Measurements from ENCODE around the gene PPDPF. TPM values are rescaled to one million over a fixed set of nuclear protein-coding genes. Genes with fewer than 3 reads are reported as not detected.

PPDPF gene
- total RNA-seq, 4 donors from 2014 or later, result 142 to 613 (median 338) TPM

DNA sequence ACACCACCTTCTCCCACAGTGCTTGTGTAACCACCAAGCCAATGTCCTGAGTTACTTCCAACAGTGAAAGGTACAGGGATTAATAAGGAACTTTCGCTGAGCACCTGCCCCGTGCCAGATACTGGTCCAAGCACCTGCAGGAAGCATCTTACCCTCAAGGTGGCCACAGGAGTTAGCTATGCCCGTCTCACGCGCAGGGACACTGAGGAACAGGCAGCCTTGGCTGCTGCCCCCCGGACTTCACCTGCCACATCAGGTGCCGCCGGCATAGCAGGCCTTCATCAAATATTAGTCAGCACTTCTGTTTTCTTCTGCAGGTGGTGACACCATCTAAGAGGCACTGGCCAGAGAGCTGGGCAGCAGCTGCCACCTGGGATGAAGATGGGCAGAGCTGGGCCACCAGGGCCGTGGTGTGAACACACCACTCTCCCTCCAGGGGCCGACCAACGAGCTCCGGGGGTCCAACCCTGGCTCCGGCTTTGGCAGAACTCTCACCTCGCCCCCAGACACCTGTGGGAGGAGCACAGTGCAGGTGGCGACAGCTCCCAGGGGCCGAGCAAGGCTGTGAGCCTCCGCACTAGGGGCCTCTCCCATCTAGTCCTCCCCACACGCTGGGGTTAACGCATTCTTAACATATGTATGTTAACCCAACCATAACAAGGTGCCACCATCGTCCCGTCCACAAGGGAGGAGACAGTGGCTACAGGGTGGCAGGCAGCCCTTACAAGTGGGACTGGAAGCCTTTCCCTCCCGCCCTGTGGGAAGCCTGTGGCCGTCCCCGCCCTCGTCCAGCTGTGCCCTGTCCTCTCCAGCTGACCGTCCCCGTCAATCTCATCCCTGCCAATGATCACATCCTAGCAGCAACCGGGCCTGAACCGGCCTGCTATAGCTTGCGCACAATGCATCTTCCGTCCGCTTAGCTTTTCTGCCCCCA, 2.9 kb upstream of the PPDPF start:
- no peak overlapping the region for H3K27ac ChIP-seq
- peaks cover 0 to 13% (median 0%) of the 10 kb centered on the region in 4 donors for H3K27me3 ChIP-seq
- peaks cover 0 to 30% (median 0%) of the 10 kb centered on the region in 3 donors for H3K36me3 ChIP-seq
- peaks cover 18 to 38% (median 25%) of the 10 kb centered on the region in 3 donors for H3K4me1 ChIP-seq
- intact Hi-C loops (cut with DNase I), result no loop called here
- TF ChIP-seq, protein P1, sequence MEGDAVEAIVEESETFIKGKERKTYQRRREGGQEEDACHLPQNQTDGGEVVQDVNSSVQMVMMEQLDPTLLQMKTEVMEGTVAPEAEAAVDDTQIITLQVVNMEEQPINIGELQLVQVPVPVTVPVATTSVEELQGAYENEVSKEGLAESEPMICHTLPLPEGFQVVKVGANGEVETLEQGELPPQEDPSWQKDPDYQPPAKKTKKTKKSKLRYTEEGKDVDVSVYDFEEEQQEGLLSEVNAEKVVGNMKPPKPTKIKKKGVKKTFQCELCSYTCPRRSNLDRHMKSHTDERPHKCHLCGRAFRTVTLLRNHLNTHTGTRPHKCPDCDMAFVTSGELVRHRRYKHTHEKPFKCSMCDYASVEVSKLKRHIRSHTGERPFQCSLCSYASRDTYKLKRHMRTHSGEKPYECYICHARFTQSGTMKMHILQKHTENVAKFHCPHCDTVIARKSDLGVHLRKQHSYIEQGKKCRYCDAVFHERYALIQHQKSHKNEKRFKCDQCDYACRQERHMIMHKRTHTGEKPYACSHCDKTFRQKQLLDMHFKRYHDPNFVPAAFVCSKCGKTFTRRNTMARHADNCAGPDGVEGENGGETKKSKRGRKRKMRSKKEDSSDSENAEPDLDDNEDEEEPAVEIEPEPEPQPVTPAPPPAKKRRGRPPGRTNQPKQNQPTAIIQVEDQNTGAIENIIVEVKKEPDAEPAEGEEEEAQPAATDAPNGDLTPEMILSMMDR (IDR thresholded peaks at IDR 0.05), result no peak
- no peak for TF ChIP-seq POLR2A (IDR thresholded peaks at IDR 0.05)
- no peak overlapping the region for H3K4me3 ChIP-seq
- 86 to 89% methylated on average over 9 to 16 of the region's 32 CpGs for WGBS, 2 donors
- DNase-seq, result no peak
- no peaks in the 10 kb centered on the region for H3K9me3 ChIP-seq

DNA sequence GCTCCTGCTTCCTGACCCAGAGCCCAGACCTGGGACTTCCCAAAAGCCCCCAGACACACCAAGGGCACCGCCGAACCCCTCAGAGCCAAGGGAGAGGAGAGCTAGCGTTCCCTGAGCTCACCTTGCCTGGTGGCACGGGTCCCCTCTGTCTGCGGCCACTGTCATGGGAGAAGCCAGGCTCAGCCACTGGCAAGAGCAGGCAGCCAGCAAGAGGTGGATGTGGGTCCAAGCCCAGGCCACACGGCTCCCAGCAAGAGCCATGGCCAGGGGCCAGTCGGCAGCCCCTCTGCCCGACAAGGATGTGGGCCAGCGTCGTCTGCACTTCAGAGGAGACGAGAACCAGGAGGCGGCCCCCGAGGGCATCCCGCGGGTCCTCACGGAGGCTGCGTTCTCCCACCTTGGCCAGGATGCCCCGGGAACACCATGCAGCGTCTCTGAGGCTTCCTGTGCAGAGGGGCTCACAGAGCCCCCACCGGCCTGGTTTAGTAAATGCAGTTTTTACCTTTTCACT, 2.2 kb upstream of the PPDPF start:
- no peak overlapping the region for H3K4me3 ChIP-seq
- TF ChIP-seq, protein P1 (IDR thresholded peaks at IDR 0.05), result no peak
- no peak for TF ChIP-seq POLR2A (IDR thresholded peaks at IDR 0.05)
- H3K4me1 ChIP-seq, result peaks cover 22 to 46% (median 27%) of the 10 kb centered on the region in 3 donors
- peaks cover 0 to 7% (median 0%) of the 10 kb centered on the region in 4 donors for H3K27me3 ChIP-seq
- no peak overlapping the region for H3K27ac ChIP-seq
- H3K36me3 ChIP-seq, result peaks cover 4 to 38% (median 7%) of the 10 kb centered on the region in 3 donors
- intact Hi-C loops (cut with DNase I), result no loop called here
- H3K9me3 ChIP-seq, result no peaks in the 10 kb centered on the region
- WGBS, 2 donors, result 92% methylated on average over 12 of the region's 20 CpGs; no CpG with 5 or more reads in 1 of the 2 donors
- no peak for DNase-seq

DNA sequence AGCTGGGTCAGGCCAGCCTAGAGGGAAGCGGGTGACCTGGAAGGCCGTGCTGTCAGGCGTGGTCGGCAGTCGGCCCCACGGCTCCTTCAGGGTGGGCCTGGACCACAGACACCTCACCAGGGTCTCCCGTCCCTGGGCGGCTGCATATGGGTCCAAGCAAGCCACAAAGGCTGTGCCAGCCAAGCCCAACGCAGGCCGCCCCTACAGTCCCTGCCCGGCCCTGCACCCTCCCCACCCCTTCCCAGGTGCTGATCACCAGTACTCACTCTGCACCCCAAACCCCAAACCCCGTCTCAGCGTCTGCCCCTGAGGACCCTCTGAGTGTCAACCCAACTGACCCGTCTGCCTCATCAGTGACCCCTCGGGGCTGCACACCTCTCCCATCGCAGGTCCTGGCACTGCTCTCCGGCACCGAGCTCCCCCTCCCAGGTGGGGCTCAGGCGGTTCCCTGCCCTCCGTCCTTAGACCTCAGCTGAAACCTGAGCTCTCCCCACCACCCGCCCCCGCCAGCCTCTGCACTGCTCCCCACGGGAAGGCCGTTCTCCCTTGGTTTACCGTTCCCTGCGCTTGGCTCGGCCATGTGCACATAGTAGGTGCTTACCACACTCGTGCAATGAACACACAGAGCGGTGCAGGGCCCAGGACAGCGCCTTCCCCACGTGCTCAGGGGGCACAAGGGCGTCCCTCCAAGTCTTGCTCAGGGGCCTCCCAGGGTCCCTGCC, 1.5 kb upstream of the PPDPF start:
- H3K27me3 ChIP-seq, result no peaks in the 10 kb centered on the region
- intact Hi-C loops (cut with DNase I), result no loop called here
- H3K9me3 ChIP-seq, result no peaks in the 10 kb centered on the region
- WGBS, 2 donors, result 82 to 83% methylated on average over 7 to 21 of the region's 32 CpGs
- TF ChIP-seq, protein P1 (IDR thresholded peaks at IDR 0.05), result no peak
- no peak for TF ChIP-seq POLR2A (IDR thresholded peaks at IDR 0.05)
- H3K27ac ChIP-seq, result peak overlapping the region in 2 of 4 donors; percentile 85 to 96
- peaks cover 6 to 45% (median 7%) of the 10 kb centered on the region in 3 donors for H3K36me3 ChIP-seq
- DNase-seq, result no peak
- peak overlapping the region; percentile 61 to 95 (median 84) for H3K4me3 ChIP-seq
- H3K4me1 ChIP-seq, result peaks cover 22 to 49% (median 27%) of the 10 kb centered on the region in 3 donors

DNA sequence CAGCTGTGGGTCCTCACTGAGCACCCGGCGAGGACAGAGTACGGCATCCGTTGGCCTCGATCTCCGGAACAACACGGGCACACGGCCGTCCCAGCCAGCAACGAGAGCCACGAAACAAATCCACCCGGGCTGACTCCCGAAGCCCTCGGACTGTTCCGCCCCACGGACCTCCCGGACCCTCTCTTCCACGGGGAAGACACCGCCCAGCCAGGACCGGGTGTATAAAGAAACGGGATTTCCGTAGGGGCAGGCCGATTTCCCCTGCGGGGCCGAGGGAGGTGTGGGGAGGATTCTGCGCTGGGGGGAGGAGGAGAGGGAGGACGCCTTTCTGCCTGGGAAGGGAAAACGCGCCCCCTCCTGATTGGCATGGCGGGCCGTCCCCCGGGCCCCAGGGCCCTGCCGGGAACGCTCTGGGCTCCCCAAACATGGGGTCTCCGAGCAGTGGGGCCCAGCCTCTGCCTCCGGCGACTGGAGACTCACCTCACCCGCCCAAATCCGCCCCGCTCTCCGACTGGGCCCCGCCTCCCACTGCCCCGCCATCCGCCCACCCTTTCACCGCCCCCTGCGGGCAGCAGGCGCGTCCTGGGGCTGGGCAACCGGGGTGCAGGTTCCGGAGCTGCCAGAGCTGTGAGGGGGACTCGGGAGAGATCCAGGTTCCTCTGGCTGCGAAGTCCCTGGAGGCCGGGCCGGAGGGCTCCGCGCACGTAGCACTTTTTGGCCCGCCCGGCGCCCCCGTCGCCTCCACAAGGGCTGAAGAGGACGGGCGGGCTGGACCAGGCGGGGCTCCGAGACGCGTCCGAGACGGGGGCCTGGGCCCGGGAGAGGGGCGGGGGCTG, 679 bp upstream of the PPDPF start:
- intact Hi-C loops (cut with DNase I), result no loop called here
- Histone ChIP-seq H3K27me3 (no peaks in the 10 kb centered on the region), H3K36me3 (peaks cover 6 to 45% (median 7%) of the 10 kb centered on the region in 3 donors), H3K9me3 (no peaks in the 10 kb centered on the region), H3K4me1 (peaks cover 22 to 55% (median 27%) of the 10 kb centered on the region in 3 donors), H3K4me3 (peak overlapping the region; percentile 61 to 95 (median 84)), H3K27ac (peak overlapping the region; percentile 85 to 100 (median 96))
- 0% methylated on average over 4 of the region's 72 CpGs; no CpG with 5 or more reads in 1 of the 2 donors for WGBS, 2 donors
- TF ChIP-seq, protein P1 (IDR thresholded peaks at IDR 0.05), result peak in 3 of 6 experiments; percentile 6 to 39 (median 18)
- TF ChIP-seq POLR2A (IDR thresholded peaks at IDR 0.05), result no peak
- DNase-seq, result no peak
